ENCODE measurements around the gene ANKRD65.
"Not testable (repeated sequence)": the region's sequence is repeated elsewhere in the genome, so short reads cannot be mapped to it uniquely, and the experiment has no call there.

DNA sequence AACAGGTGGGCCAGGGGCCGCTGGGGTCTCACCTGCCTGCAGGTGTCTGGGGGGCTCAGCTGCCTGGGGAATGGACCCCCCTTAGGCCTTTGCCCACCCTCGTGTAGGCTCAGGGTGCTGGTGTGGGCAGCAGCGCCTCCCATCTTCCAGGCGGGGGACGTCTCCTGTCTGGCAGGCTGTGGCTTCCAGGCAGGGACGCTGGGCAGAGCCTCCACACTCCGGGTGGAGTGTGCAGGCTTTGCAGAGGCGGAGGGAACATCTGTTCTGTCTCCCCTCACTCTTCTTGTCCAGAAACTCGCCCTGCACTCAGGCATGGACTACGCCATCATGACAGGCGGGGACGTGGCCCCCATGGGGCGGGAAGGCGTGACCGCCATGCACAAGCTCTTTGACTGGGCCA lies 34.9 kb upstream of the ANKRD65 start:
- TF ChIP-seq POLR2A (IDR thresholded peaks at IDR 0.05; ENCODE audit: low read length); GATA1 (IDR thresholded peaks at IDR 0.05; ENCODE audit: low read depth, low read length): not testable (repeated sequence)

All from erythroblast (primary cell).